ENCODE results near the gene PIGQ. TPM values are rescaled to one million over a fixed set of nuclear protein-coding genes. Genes with fewer than 3 reads are reported as not detected.

PIGQ gene
- polyA plus RNA-seq, 3 donors = 11.4 to 39.8 (median 12.1) TPM

DNA sequence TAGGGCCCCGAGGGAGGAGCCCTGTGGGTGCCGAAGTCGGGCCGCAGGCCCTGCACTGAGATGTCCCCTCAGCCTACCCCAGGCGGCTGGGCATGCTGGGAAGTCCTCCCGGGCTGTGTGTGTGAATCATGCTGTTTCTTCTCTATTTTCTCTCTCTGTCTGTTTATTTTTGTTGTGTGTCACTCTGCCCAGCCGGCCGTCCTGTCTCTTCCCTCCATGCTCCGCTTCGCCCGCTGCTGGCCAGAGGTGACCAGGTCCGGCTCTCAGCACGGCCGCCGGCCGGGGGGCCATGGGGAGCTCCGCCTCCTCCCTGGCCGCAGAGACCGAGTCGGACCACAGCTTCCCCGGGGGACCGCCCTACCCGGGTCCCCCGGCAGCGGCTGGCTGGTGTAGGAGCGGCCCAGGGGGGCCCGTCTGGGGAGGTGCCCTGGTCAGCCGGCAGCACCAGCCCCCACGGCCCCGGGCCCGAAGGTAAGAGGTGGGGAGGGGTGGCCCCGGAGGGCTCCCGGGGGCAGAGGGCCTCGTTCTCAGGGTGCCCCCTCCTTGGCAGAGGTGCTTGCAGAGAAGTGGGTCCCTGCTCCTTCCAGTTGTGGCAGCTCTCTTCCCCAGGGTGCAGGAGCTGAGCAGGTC, 29.8 kb upstream of the PIGQ start:
- Histone ChIP-seq H4K20me1 (ENCODE audit: insufficient read depth, low read length) (peaks cover 95% of the 10 kb centered on the region), H3K9ac (ENCODE audit: insufficient read depth, low read length, poor library complexity, severe bottlenecking) (no peak overlapping the region), H3K4me2 (replicated peaks; ENCODE audit: extremely low read depth, low read length, poor library complexity, severe bottlenecking) (no peak overlapping the region), H3K36me3 (replicated peaks in 1 of 2; ENCODE audit: control insufficient read depth in 1 of 2, insufficient read depth in 2 of 2, low read length in 2 of 2) (peaks cover 28 to 46% of the 10 kb centered on the region in 2 donors), H2AFZ (ENCODE audit: insufficient read depth, low read depth, low read length, poor library complexity, severe bottlenecking) (no peak overlapping the region), H3K4me1 (ENCODE audit: control insufficient read depth in 1 of 2, insufficient read depth in 2 of 2, low read length in 2 of 2) (peaks cover 8 to 10% of the 10 kb centered on the region in 2 donors), H3K27me3 (ENCODE audit: control insufficient read depth in 2 of 2, insufficient read depth in 2 of 2, low read length in 2 of 2) (no peaks in the 10 kb centered on the region), H3K79me2 (ENCODE audit: insufficient read depth, low read length) (peaks cover 75% of the 10 kb centered on the region), H3K27ac (ENCODE audit: low read depth in 1 of 2, low read length in 2 of 2) (no peak overlapping the region), H3K9me3 (replicated peaks in 1 of 2; ENCODE audit: control insufficient read depth in 1 of 2, insufficient read depth in 1 of 2, low read length in 2 of 2) (no peaks in the 10 kb centered on the region), H3K4me3 (replicated peaks in 1 of 3; ENCODE audit: low read depth in 2 of 3, low read length in 3 of 3) (no peak overlapping the region)
- Mint-ChIP-seq H3K36me3 (peaks cover 22 to 38% of the 10 kb centered on the region in 2 donors), H3K4me3 (no peak overlapping the region), H3K9me3 (no peaks in the 10 kb centered on the region), H3K27me3 (ENCODE audit: low read depth in 3 of 3) (no peaks in the 10 kb centered on the region), H3K4me1 (peaks cover 3% of the 10 kb centered on the region), H3K27ac (no peak overlapping the region)
- DNase-seq = no peak
- intact Hi-C loops (cut with micrococcal nuclease) = no loop called here
- WGBS (ENCODE audit: insufficient coverage) = 99% methylated on average over 23 of the region's 34 CpGs
- TF ChIP-seq, protein P1, sequence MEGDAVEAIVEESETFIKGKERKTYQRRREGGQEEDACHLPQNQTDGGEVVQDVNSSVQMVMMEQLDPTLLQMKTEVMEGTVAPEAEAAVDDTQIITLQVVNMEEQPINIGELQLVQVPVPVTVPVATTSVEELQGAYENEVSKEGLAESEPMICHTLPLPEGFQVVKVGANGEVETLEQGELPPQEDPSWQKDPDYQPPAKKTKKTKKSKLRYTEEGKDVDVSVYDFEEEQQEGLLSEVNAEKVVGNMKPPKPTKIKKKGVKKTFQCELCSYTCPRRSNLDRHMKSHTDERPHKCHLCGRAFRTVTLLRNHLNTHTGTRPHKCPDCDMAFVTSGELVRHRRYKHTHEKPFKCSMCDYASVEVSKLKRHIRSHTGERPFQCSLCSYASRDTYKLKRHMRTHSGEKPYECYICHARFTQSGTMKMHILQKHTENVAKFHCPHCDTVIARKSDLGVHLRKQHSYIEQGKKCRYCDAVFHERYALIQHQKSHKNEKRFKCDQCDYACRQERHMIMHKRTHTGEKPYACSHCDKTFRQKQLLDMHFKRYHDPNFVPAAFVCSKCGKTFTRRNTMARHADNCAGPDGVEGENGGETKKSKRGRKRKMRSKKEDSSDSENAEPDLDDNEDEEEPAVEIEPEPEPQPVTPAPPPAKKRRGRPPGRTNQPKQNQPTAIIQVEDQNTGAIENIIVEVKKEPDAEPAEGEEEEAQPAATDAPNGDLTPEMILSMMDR (IDR thresholded peaks at IDR 0.05) = no peak

GRCh38 chr16:540645-541340, 29.0 kb upstream of the PIGQ start:
- no peak overlapping the region for H3K4me2 ChIP-seq (replicated peaks; ENCODE audit: extremely low read depth, low read length, poor library complexity, severe bottlenecking)
- H3K79me2 ChIP-seq (ENCODE audit: insufficient read depth, low read length) = peaks cover 67% of the 10 kb centered on the region
- no peak overlapping the region for H3K4me3 Mint-ChIP-seq
- no peak overlapping the region for H3K9ac ChIP-seq (ENCODE audit: insufficient read depth, low read length, poor library complexity, severe bottlenecking)
- H3K4me1 Mint-ChIP-seq = no peaks in the 10 kb centered on the region
- H3K27ac Mint-ChIP-seq = no peak overlapping the region
- H3K4me1 ChIP-seq (ENCODE audit: control insufficient read depth in 1 of 2, insufficient read depth in 2 of 2, low read length in 2 of 2) = peaks cover under 1 to 2% of the 10 kb centered on the region in 2 donors
- peaks cover 22 to 35% of the 10 kb centered on the region in 2 donors for H3K36me3 Mint-ChIP-seq
- peaks cover 24 to 46% of the 10 kb centered on the region in 2 donors for H3K36me3 ChIP-seq (replicated peaks in 1 of 2; ENCODE audit: control insufficient read depth in 1 of 2, insufficient read depth in 2 of 2, low read length in 2 of 2)
- no peak overlapping the region for H3K4me3 ChIP-seq (replicated peaks in 1 of 3; ENCODE audit: low read depth in 2 of 3, low read length in 3 of 3)
- H3K27ac ChIP-seq (ENCODE audit: low read depth in 1 of 2, low read length in 2 of 2) = no peak overlapping the region
- no peak overlapping the region for H2AFZ ChIP-seq (ENCODE audit: insufficient read depth, low read depth, low read length, poor library complexity, severe bottlenecking)
- H3K27me3 Mint-ChIP-seq (ENCODE audit: low read depth in 3 of 3) = no peaks in the 10 kb centered on the region
- no peaks in the 10 kb centered on the region for H3K9me3 Mint-ChIP-seq
- no peaks in the 10 kb centered on the region for H3K9me3 ChIP-seq (replicated peaks in 1 of 2; ENCODE audit: control insufficient read depth in 1 of 2, insufficient read depth in 1 of 2, low read length in 2 of 2)
- TF ChIP-seq, protein P1 (IDR thresholded peaks at IDR 0.05) = no peak
- peaks cover 95% of the 10 kb centered on the region for H4K20me1 ChIP-seq (ENCODE audit: insufficient read depth, low read length)
- intact Hi-C loops (cut with micrococcal nuclease) = no loop called here
- no peaks in the 10 kb centered on the region for H3K27me3 ChIP-seq (ENCODE audit: control insufficient read depth in 2 of 2, insufficient read depth in 2 of 2, low read length in 2 of 2)
- WGBS (ENCODE audit: insufficient coverage) = 98% methylated on average over 29 of the region's 29 CpGs
- DNase-seq = no peak

All from CD14-positive monocyte (primary cell).